Fibroblast of skin of abdomen (primary cell): ENCODE results near the gene PDE10A.

Experiments
- DNase-seq: peaks from one replicate; pipeline ENCODE4 v3.0.0-alpha.2; 2013

PDE10A gene

DNA sequence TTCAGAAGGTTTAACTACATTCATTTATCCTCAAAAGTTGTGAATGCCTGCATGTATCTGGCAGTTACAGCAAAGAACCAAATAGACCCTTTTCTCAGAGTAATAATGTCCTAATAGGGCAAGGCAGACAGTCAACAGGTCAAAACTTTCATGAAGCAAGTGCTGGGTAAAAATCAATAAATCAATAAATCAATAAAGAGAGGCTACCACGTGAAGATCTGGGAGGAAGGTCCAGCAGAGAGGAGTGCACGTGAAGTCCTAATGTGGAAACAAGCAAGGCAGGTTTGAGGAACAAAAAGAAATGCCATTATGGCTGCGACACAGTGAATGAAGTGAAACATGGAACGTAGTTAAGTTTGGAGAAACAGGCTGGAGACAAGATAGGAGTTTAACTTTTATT lies 317.3 kb downstream of the PDE10A start:
- no peak for DNase-seq

DNA sequence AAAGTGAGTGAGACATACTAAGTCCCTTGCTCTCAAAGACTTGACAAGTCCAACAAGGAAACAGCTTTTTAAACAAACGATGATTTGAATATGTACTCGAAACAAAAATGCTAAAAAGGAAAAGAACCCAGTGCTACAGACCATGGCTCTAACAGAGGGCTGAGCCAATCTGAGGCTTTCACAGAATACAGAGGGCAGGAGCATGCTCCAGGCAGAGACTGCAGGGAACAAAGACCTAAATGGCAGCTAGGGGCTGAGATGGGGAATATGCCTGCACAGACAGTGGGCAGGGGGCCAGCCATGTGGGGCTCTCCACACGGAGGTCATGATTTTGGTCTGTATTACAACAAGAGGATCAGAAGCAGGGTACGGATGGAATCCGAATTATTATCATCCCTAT lies 322.5 kb downstream of the PDE10A start:
- no peak for DNase-seq

DNA sequence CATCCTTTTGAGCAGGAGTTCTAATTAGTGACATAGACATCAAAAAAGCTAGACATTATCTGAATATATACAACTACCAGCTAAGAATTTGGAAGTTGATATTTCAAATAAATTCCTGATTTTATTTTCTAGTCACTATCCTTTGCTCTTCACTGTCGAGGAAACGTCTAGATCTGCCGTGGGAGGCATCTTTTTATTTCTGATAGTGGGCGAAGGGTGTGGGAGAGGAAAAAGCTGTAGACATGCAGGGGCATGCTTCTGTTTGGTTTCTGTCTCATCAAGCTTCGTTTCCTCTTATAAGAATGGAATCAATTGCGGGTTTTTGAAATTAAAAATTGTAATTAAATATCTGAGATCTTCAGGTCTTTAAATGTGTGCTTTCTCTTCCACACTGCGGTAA lies 337.4 kb downstream of the PDE10A start:
- no peak for DNase-seq

DNA sequence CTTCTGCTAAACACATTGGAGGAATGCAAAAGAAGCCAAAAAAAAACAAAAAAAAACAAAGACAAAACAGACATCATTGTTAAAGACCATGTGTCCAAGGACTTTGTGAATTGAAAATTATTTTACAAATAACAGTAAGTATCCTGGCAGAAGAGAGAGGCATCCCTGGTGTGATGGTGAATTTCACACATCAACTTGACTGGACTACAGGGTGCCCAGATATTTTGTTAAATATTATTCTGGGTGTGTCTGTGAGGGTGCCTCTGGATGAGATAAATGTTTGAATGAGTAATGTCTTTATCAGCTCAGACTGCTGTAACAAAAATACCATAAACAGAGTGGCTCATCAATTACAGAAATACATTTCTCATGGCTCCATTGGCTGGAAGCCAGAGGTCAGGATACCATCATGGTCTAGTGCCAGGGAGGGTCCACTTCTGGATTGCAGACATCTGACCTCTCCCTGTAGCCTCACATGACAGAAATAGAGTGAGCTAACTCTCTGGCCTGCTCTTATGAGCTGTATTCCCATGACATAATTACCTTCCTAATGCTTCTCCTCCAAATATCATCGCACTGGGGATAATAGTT lies 341.4 kb downstream of the PDE10A start:
- DNase-seq: no peak

DNA sequence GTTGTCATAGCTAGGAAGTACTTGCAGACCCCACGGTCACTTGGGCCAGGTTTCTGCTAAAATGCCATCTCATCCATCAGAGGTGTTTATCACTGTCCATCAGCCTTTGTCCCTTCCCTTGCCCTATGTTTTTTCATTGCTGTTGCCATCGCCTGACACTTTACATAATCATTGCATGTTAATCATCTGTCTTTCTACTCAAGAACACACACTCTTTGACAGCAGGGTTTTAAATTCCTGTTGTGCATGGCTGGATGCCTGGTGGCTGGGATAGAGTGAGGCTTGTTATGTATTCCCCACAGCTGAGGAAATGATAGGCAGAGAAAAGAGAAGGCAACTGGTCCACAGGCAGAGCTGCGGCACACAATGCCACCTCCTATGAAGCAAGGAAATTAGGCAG lies 341.9 kb downstream of the PDE10A start:
- no peak for DNase-seq

DNA sequence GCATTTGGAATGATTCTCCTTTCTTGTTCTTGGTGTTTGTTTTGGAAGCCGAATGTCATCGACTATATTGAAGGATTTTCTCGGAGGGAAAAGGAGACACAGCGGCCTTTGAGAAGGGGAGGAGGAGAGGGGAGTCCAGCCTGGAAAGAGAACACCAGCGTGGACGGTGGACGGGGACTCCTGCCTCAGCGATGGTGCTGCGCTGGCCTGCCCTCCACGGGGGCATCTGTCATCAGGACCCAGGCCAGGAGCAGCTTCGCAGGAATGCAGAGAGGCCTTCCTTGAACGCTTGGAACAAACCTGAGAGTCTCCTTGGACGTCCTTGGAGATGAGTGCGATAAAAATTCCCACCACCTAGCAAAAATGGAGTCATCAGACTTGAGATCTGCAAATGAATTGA lies 345.3 kb downstream of the PDE10A start:
- no peak for DNase-seq

DNA sequence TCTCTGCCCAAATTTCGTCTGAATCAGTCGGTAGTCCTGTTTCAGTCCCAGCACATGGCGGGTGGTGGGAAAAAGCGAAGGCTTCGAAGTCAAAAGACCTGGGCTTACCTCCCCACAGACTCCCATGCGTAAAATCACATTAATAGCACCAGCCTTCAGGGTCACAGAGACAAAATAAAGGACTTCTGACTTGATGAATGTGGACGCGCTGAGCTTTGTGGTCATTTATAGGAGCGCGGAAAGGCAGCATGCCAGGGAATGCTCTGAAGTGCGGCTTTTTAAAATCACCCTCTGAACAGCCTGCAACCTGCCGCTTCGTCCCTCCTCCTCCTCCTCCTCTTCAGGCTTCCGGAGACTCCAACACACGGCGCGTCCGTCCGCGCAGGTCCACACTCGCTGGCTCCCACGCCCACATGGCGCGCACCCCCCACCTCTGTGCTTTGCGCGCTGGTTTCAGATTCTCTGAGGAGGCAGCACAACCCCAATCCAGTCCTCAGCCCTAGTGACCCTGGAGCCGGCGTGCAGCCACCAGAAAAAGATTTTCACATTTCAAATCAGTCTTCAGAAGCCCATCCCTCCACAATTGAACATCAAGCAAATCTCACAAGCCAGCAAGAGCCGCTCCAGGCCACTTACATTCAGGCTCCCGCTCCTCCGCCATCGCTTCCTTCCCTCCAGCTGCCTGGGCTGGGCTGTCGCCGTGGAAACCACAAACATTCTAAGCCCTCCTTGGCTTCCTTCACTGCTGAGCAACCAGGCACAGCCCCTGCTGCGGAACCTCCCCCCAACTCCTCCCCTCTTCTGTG lies 353.9 kb downstream of the PDE10A start, which contains the start of gene C6orf118:
C6orf118 (minus strand) TSS at position 680 of the 806 bp plus-strand sequence; CDS start at position 661, 19 bp downstream.
- peak; percentile 60 for DNase-seq

DNA sequence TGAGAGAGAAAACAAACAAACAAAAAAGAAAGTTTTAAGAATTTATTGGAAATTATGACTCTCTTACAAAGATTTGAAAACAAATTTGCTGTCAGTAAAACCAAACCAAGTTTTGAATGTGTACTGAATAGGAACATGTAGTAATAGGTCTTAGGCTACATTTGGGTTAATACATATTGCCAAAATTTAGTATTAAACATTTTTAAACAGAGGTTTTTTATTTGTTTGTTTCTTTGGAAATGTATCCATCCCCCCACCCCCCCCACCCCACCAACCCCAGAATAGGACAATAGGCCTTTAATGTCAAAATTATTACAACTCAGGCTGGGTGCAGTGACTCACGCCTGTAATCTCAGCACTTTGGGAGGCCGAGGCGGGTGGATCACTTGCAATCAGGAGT lies 356.1 kb downstream of the PDE10A start:
- no peak for DNase-seq

DNA sequence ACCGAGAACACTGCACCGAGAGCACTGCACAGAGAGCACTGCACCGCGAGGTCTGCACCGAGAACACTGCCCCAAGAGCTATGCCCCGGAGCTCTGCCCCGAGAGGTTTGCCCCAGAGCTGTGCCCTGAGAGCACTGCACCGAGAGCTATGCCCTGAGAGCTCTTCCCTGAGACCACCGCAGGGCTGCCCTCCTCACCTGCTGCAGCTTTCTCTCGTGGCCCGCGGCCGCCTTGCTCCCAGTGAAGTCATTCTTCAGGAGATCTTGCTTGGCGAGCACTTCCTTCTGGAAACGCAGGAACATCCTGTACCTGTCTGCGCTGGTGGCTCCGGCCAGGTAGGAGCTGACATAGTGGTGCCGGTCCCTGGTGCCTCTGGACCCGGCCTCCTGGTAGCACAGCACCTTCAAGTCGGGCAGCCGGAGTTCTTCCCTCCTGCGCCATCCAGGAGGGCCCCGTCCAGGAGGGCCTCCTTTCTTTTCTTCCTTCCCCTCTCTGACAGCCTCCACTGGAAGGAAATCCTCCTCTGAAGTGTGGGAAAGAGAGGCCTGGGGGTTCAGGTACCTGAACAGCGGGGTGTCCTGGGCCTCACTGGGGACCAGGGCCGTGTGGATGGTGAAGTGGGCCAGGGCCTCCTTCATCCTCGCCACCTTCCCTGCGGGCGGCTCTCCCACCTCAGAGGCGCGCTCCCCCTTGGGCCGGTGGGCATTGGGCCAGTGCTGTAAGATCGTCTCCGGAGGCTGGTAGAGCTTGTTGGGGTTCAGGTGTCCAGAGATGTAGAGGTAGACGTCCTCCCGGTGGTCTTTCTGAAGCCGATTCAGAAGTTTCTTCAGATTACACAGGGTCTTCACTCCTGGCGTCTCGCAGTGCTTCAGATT lies 361.4 kb downstream of the PDE10A start:
- DNase-seq: no peak

DNA sequence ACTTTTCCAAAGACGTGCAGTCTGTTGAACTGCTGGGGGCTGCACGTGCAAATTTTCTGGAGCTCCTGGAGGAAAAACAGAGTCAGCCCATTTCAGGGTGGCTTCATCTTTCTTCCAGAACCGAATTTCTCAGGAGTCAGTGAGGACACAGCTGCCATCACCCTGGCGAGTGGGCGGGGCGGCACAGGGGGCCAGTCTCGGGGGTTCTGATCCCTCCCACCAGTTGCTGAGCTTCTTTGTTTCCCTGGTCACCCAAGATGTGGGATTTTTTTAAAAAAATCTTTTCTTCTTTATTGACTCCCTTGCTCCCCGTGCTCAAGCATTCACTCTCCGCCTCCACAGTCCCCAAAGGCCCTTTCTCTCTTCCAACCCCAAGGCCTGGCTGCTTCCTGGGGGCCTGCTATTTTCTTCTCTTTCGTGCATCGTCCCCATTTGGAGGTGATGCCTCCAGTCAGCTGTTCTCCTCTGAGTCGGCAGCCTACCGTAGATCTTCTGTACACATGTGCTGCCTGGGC lies 362.6 kb downstream of the PDE10A start:
- no peak for DNase-seq

DNA sequence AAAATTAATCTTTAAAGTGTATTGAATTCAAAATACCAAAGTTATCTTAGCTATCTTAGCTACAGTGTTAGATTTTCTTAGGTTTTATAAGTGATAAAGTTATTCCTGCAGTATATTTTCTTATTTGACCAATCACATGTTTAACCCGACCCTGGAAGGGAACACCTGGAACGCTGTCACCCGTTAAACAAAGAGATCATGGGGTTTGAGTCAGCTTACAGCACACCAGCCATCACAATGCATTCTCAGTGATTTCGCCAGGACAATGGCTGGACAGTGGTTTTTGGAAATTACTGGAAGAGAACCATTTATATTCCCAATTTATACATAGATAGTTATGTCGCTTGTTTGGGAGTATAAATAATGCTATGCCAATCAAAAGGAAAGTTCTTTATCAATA lies 364.2 kb downstream of the PDE10A start:
- DNase-seq: no peak

DNA sequence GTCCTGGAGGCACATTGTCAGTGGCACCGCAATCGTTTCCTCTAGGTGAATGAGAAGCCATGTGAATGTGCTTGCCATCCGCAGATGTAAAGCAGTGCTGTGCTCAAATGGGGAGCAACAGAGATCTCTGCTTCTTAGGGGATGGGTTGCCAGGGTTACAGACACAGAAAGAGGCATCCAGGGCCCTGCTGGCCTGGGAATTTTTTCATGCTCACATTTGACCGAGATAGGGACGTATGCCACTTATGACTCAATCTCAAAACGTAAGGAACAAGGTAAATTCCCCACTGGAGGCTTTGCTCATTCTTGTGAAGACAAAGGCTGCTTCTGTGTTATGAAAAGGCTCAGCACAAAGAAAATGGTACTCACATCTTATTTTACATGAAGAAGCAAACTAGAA lies 364.6 kb downstream of the PDE10A start:
- DNase-seq: no peak

DNA sequence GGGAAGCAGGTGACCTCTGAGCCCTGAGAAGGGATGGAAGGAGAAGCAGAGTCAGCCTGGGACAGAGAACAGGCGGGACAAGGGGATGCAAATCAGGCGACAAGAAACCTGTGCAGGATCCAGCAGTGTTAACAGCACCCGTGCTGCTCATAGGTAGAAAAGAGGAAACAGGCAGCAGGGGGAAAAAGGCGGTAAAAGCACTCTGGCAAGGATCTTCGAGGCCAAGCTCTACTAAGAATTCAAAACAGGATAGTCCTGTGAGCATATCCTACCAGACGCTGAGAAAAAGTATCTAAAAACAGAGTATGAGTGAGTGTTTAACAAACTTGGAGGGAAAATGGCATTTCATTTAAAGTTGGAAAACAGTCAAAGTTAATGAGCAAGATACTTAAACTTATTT lies 370.4 kb downstream of the PDE10A start:
- no peak for DNase-seq
